Transverse colon (tissue), 4 donors: ENCODE measurements around the gene SUZ12.

Source experiments
- CTCF ChIP-seq, 5 experiments: fragments of 200-600 bp in 3 of 5; fragments of 450-650 bp in 2 of 5; sonication (generic) in 3 of 5; IDR thresholded peaks; 1 replicate in 2 of 5; 2 replicates in 3 of 5; pipeline ENCODE4 v1.5.1; 2016 to 2017; ENCODE audit warnings: antibody characterized with exemption in 5 of 5, inconsistent platforms in 3 of 5, mild to moderate bottlenecking in 2 of 5, moderate library complexity in 1 of 5
- EP300 ChIP-seq: sonication (generic); formaldehyde crosslinking; IDR thresholded peaks from one replicate; pipeline ENCODE4 v1.6.1; 2017; ENCODE audit warnings: antibody characterized with exemption, low read depth
- POLR2A ChIP-seq: fragments of 450-650 bp; IDR thresholded peaks from one replicate; pipeline ENCODE4 v1.6.1; 2016; ENCODE audit warnings: antibody characterized with exemption, mild to moderate bottlenecking, moderate library complexity
- POLR2AphosphoS5 ChIP-seq, 3 donors: sonication (generic); formaldehyde crosslinking; IDR thresholded peaks; one replicate each; pipeline ENCODE4 v1.6.1; 2016; ENCODE audit warnings: antibody characterized with exemption in 3 of 3

- TF ChIP-seq CTCF (IDR thresholded peaks at IDR 0.05) (no peak), EP300 (no peak), POLR2A (no peak), POLR2AphosphoS5 (IDR thresholded peaks at IDR 0.05) (no peak)
Measured at GRCh38 chr17:32015245-32016013, 78.6 kb downstream of the SUZ12 start.
